ENCODE data around the gene LDHB.
"Not testable (repeated sequence)": the region's sequence is repeated elsewhere in the genome, so short reads cannot be mapped to it uniquely, and the experiment has no call there.

LDHB gene

GRCh38 chr12:21613931-21614330 is 43.7 kb downstream of the LDHB start:
- no peak for DNase-seq (ENCODE audit: low spot score)
- Mint-ChIP-seq H3K36me3 (ENCODE audit: low read depth) (peaks cover 7% of the 10 kb centered on the region), H3K27ac (peak overlapping the region; percentile 4), H3K4me1 (ENCODE audit: low read depth) (peaks cover 47% of the 10 kb centered on the region), H3K9me3 (peaks cover 3% of the 10 kb centered on the region), H3K4me3 (no peak overlapping the region), H3K27me3 (ENCODE audit: low read depth) (no peaks in the 10 kb centered on the region)

GRCh38 chr12:21608196-21608595 is 49.4 kb downstream of the LDHB start:
- no peak overlapping the region for H3K27ac Mint-ChIP-seq

GRCh38 chr12:21607701-21608100 is 49.9 kb downstream of the LDHB start:
- no peaks in the 10 kb centered on the region for H3K36me3 Mint-ChIP-seq (ENCODE audit: low read depth)

More at GRCh38 chr12:21608196-21608595, 49.4 kb downstream of the LDHB start:
- no peak overlapping the region for H3K4me3 Mint-ChIP-seq
- H3K27me3 Mint-ChIP-seq (ENCODE audit: low read depth), result peaks cover 4% of the 10 kb centered on the region
- no peaks in the 10 kb centered on the region for H3K36me3 Mint-ChIP-seq (ENCODE audit: low read depth)
- H3K4me1 Mint-ChIP-seq (ENCODE audit: low read depth), result peaks cover 5% of the 10 kb centered on the region
- peaks cover 3% of the 10 kb centered on the region for H3K9me3 Mint-ChIP-seq
- no peak for DNase-seq (ENCODE audit: low spot score)

GRCh38 chr12:21606175-21606574 is 51.5 kb downstream of the LDHB start:
- Mint-ChIP-seq H3K4me1 (ENCODE audit: low read depth) (peaks cover 2% of the 10 kb centered on the region), H3K27ac (no peak overlapping the region), H3K9me3 (no peaks in the 10 kb centered on the region), H3K4me3 (no peak overlapping the region), H3K36me3 (ENCODE audit: low read depth) (no peaks in the 10 kb centered on the region), H3K27me3 (ENCODE audit: low read depth) (peaks cover 15% of the 10 kb centered on the region)
- no peak for DNase-seq (ENCODE audit: low spot score)

More at GRCh38 chr12:21607701-21608100, 49.9 kb downstream of the LDHB start:
- Mint-ChIP-seq H3K4me1 (ENCODE audit: low read depth) (peaks cover 2% of the 10 kb centered on the region), H3K9me3 (no peaks in the 10 kb centered on the region), H3K27ac (no peak overlapping the region), H3K4me3 (no peak overlapping the region), H3K27me3 (ENCODE audit: low read depth) (peaks cover 9% of the 10 kb centered on the region)
- DNase-seq (ENCODE audit: low spot score), result no peak

- no peak within 1 kb of the TSS for H3K4me3 Mint-ChIP-seq
- H3K27me3 Mint-ChIP-seq (ENCODE audit: low read depth), result peaks cover 16% of the 10 kb centered on the region
- H3K4me1 Mint-ChIP-seq (ENCODE audit: low read depth), result no peaks in the 10 kb centered on the region
Measured at GRCh38 chr12:21604245-21605101, 53.2 kb downstream of the LDHB start, which contains the start of gene GYS2. Gene GYS2, minus strand, starts transcription at chr12:21604847. Its CDS starts 255 bp downstream, at chr12:21604592.

GRCh38 chr12:21602774-21603173 is 54.9 kb downstream of the LDHB start:
- Mint-ChIP-seq H3K36me3 (ENCODE audit: low read depth) (no peaks in the 10 kb centered on the region), H3K4me1 (ENCODE audit: low read depth) (no peaks in the 10 kb centered on the region), H3K27ac (no peak overlapping the region), H3K9me3 (no peaks in the 10 kb centered on the region), H3K27me3 (ENCODE audit: low read depth) (peaks cover 16% of the 10 kb centered on the region), H3K4me3 (no peak overlapping the region)
- no peak for DNase-seq (ENCODE audit: low spot score)

More at GRCh38 chr12:21604245-21605101, 53.2 kb downstream of the LDHB start, which contains the start of gene GYS2:
- no peaks in the 10 kb centered on the region for H3K36me3 Mint-ChIP-seq (ENCODE audit: low read depth)
- H3K9me3 Mint-ChIP-seq, result no peaks in the 10 kb centered on the region
- no peak within 1 kb of the TSS for H3K27ac Mint-ChIP-seq
- no peak for DNase-seq (ENCODE audit: low spot score)

GRCh38 chr12:21600196-21600595 is 57.4 kb downstream of the LDHB start:
- no peak overlapping the region for H3K4me3 Mint-ChIP-seq
- peaks cover 3% of the 10 kb centered on the region for H3K4me1 Mint-ChIP-seq (ENCODE audit: low read depth)
- H3K27me3 Mint-ChIP-seq (ENCODE audit: low read depth), result peaks cover 14% of the 10 kb centered on the region
- DNase-seq (ENCODE audit: low spot score), result no peak
- no peaks in the 10 kb centered on the region for H3K9me3 Mint-ChIP-seq
- H3K27ac Mint-ChIP-seq, result no peak overlapping the region
- no peaks in the 10 kb centered on the region for H3K36me3 Mint-ChIP-seq (ENCODE audit: low read depth)

GRCh38 chr12:21599143-21599999 is 58.3 kb downstream of the LDHB start:
- H3K27me3 Mint-ChIP-seq (ENCODE audit: low read depth), result peaks cover 14% of the 10 kb centered on the region
- H3K4me3 Mint-ChIP-seq, result no peak overlapping the region

GRCh38 chr12:21598651-21599050 is 59.0 kb downstream of the LDHB start:
- Mint-ChIP-seq H3K36me3 (ENCODE audit: low read depth) (no peaks in the 10 kb centered on the region), H3K4me1 (ENCODE audit: low read depth) (peaks cover 3% of the 10 kb centered on the region), H3K9me3 (peaks cover 4% of the 10 kb centered on the region), H3K4me3 (no peak overlapping the region), H3K27me3 (ENCODE audit: low read depth) (peaks cover 12% of the 10 kb centered on the region), H3K27ac (no peak overlapping the region)
- DNase-seq (ENCODE audit: low spot score), result no peak

More at GRCh38 chr12:21599143-21599999, 58.3 kb downstream of the LDHB start:
- Mint-ChIP-seq H3K4me1 (ENCODE audit: low read depth) (peaks cover 3% of the 10 kb centered on the region), H3K9me3 (no peaks in the 10 kb centered on the region), H3K36me3 (ENCODE audit: low read depth) (no peaks in the 10 kb centered on the region), H3K27ac (no peak overlapping the region)
- no peak for DNase-seq (ENCODE audit: low spot score)

- H3K27ac Mint-ChIP-seq; H3K36me3 Mint-ChIP-seq (ENCODE audit: low read depth); H3K4me3 Mint-ChIP-seq; H3K27me3 Mint-ChIP-seq (ENCODE audit: low read depth); DNase-seq (ENCODE audit: low spot score); H3K4me1 Mint-ChIP-seq (ENCODE audit: low read depth): not testable (repeated sequence)
- H3K9me3 Mint-ChIP-seq, result peaks cover 30% of the 10 kb centered on the region
Measured at GRCh38 chr12:21595356-21595755, 62.3 kb downstream of the LDHB start.

- Mint-ChIP-seq H3K4me3 (no peak overlapping the region), H3K4me1 (ENCODE audit: low read depth) (no peaks in the 10 kb centered on the region), H3K36me3 (ENCODE audit: low read depth) (no peaks in the 10 kb centered on the region), H3K9me3 (peaks cover 12% of the 10 kb centered on the region), H3K27me3 (ENCODE audit: low read depth) (no peaks in the 10 kb centered on the region), H3K27ac (no peak overlapping the region)
- DNase-seq (ENCODE audit: low spot score), result no peak
Measured at GRCh38 chr12:21585485-21585884, 72.2 kb downstream of the LDHB start.

Data from T-helper 2 cell treated with Interferon-gamma antibody and Interleukin-4, amounts not matched to agents 5 μg/mL and 100 μg/mL, for 36 hours (primary cell).